DOHH2 (cell line): Measurements from ENCODE around the gene EFL1.
"Not testable (repeated sequence)": the region's sequence is repeated elsewhere in the genome, so short reads cannot be mapped to it uniquely, and the experiment has no call there.

Source experiments
- EZH2phosphoT487 ChIP-seq: fragments of 200-600 bp; sonication (generic); IDR thresholded peaks from 2 replicates; pipeline ENCODE4 v1.6.1; 2017; ENCODE audit warnings: borderline replicate concordance, mild to moderate bottlenecking, antibody characterized with exemption, low read length, moderate library complexity, mixed read lengths
- TF ChIP-seq, protein P1 (sequence below): fragments of 200-600 bp; sonication (generic); IDR thresholded peaks from one replicate; pipeline ENCODE4 v1.5.1; 2014; ENCODE audit warnings: antibody characterized with exemption, mild to moderate bottlenecking, low read depth, low read length; ENCODE audit not compliant: poor library complexity, severe bottlenecking

DNA sequence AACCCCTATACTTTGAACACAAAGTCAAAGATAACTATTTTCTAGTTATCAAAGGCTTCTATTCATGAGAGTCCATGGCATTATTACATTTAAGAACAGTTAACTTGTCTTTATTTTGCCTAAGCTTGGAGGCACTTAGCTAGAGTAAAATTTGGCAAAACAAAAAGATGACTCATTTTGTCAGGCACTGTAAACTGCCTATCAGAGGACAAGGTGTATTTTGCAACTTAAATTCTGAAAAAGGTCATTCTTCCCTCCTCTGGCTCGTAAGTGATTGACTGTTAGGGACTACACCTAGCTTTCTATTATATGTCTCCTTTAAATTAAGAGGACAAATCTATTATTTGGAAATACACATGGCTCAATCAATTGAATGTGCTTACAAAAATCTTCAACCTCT lies 69.1 kb downstream of the EFL1 start:
- TF ChIP-seq, protein P1, sequence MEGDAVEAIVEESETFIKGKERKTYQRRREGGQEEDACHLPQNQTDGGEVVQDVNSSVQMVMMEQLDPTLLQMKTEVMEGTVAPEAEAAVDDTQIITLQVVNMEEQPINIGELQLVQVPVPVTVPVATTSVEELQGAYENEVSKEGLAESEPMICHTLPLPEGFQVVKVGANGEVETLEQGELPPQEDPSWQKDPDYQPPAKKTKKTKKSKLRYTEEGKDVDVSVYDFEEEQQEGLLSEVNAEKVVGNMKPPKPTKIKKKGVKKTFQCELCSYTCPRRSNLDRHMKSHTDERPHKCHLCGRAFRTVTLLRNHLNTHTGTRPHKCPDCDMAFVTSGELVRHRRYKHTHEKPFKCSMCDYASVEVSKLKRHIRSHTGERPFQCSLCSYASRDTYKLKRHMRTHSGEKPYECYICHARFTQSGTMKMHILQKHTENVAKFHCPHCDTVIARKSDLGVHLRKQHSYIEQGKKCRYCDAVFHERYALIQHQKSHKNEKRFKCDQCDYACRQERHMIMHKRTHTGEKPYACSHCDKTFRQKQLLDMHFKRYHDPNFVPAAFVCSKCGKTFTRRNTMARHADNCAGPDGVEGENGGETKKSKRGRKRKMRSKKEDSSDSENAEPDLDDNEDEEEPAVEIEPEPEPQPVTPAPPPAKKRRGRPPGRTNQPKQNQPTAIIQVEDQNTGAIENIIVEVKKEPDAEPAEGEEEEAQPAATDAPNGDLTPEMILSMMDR = not testable (repeated sequence)
- TF ChIP-seq EZH2phosphoT487 = not testable (repeated sequence)
